MG63 (cell line): ENCODE data around the gene NRXN2. TPM values are rescaled to one million over a fixed set of nuclear protein-coding genes. Genes with fewer than 3 reads are reported as not detected.
A peak's percentile ranks its signal among the peaks of the same experiment; 100 is the strongest.

ENCODE experiments used
- DNase-seq: peaks from one replicate; pipeline ENCODE4 v3.0.0-alpha.2; 2020
- H3K27me3 ChIP-seq: fragments of 250-450 bp; sonication (Bioruptor Pico); 2 replicates; pipeline ENCODE4 v1.5.1; 2020; ENCODE audit warnings: mild to moderate bottlenecking, moderate library complexity
- H3K36me3 ChIP-seq: fragments of 250-450 bp; sonication (Bioruptor Pico); 2 replicates; pipeline ENCODE4 v1.5.1; 2020; ENCODE audit warnings: mild to moderate bottlenecking, moderate library complexity
- H3K4me3 ChIP-seq: fragments of 250-450 bp; sonication (Bioruptor Pico); 2 replicates; pipeline ENCODE4 v1.5.1; 2020; ENCODE audit warnings: mild to moderate bottlenecking, moderate library complexity
- H3K9me3 ChIP-seq: fragments of 250-450 bp; sonication (Bioruptor Pico); 2 replicates; pipeline ENCODE4 v1.5.1; 2020; ENCODE audit warnings: mild to moderate bottlenecking, moderate library complexity
- total RNA-seq: library from RNA; depleted of rRNA; stranded (reverse); fragments of >200 nt; shearing (Covaris generic); gene quantifications from 2 replicates; pipeline ENCODE4 v1.2.3, GENCODE V29; 2014; ENCODE audit warnings: low replicate concordance; rRNA removed

NRXN2 gene
- 4.2 and 12.7 TPM in 2 replicates for total RNA-seq

DNA sequence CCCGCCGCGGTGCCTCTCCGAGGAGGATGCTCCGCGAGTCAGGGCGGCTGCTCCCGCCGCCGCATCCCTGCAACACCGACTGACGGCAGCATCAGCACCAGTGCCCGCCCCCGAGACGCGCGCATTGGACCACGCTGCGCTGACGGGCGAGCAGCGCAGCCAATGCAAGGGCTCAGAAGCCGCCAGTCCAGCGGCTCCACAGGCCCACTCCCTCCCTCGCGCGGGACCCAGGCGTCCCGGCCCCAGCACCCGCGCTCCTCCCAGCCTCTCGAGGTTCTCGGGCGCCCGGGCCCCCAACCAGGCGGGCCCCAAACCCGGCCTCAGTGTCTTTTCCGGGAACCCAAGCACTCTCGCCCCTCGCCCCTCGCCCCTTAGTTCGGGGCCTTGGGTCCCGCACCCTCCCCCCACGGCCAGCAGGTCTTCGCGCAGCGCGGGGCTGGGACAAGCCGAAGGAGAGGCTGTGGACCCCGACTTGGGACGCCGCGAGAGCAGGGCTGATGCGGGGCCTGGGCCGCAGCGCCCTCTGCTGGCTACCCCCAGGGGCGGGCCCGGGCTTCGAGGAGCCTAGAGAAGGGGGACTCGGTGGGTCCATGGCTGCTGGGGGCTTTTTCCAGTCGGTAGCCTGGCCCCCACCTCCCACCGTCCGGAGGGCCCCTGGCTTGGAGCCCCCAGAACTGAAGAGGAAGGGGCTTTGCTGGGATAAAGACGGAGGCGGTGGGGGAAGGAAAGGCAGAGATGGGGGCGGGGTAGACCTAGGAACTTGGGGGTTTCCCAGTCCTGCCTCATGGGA is at the start of gene NRXN2:
Gene NRXN2 (minus strand): TSS at position 81 of the 790 bp plus-strand sequence. CDS start 9,498 bp downstream, outside the sequence.
- Histone ChIP-seq H3K27me3 (peaks cover 8% of the 10 kb centered on the region), H3K4me3 (peak within 1 kb of the TSS; percentile 73), H3K36me3 (no peaks in the 10 kb centered on the region), H3K9me3 (no peaks in the 10 kb centered on the region)
- DNase-seq, result peak; percentile 89

DNA sequence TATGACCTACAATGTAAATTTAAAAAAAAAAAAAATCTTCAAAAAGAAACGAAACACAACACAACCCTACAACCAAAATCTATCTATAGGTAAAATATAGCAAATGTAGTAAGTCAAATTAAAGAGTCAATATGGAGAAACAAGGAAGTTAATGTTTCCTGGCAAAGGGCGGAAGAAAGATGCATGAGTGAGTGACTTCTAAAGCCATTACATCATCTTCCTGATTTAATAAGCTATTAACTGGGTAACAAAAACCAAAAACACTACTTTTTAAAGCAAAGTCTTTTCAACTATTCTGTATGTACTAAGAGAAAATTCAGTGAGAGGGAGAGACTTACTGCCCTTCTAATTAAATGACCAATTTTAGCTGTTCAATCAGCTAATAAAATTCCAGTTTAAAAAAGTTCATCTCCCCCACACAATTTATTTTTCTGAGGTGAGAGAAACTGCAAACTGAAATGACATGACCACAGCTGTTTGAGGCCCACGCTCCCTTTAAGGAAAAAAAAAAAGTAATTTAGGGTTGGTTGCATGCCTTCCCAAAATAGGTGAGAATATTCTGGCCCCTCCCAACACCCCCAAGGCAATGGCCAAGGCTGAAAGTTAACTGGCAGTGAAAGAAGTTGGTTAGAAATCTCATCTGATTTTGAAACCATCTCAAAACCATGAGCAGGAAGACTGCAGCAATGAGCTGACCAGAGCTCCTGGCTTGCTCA is 49.5 kb upstream of the NRXN2 start:
- Histone ChIP-seq H3K9me3 (no peaks in the 10 kb centered on the region), H3K4me3 (no peak overlapping the region), H3K27me3 (no peaks in the 10 kb centered on the region), H3K36me3 (peaks cover 100% of the 10 kb centered on the region)
- no peak for DNase-seq

DNA sequence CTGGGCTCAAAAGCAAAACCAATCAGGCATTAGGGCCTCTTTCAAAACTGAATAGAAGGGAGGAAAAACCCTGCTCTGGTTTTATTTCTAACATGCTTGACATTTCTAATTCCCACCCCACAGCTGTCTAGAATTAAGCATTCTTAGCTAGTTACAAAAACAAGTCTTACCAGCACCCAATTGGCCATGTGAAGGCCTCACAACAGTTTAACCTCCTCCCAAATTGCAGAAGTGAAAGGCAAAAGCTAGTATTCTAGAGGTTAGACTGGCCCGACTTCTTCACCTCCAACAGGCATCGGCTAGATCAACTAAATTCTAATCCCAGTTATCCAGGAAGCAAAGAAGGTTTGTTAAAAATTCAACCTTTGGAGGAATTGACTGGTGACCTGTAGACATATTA is 48.9 kb upstream of the NRXN2 start:
- H3K4me3 ChIP-seq, result no peak overlapping the region
- no peaks in the 10 kb centered on the region for H3K27me3 ChIP-seq
- no peak for DNase-seq
- peaks cover 100% of the 10 kb centered on the region for H3K36me3 ChIP-seq
- H3K9me3 ChIP-seq, result no peaks in the 10 kb centered on the region

DNA sequence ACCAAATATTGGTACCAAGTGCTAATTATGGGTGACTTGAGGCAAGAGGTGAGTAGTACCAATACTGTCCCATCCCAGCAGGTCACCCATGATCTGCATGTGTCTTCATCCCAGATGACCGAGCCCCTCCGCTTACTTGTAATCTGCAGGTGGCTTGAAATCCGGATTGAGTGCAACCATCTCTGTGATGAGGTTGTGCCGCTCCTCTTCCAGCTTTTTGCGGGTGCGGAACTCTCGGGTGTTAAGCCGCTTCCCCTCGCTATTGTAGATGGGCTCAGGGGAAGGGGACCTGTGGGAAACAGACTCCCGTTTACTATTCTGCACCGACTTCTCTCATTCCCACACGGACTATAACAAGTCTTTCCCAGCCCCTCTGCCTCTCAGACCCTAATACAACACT is 47.1 kb upstream of the NRXN2 start:
- Histone ChIP-seq H3K27me3 (no peaks in the 10 kb centered on the region), H3K9me3 (no peaks in the 10 kb centered on the region), H3K4me3 (no peak overlapping the region), H3K36me3 (peaks cover 92% of the 10 kb centered on the region)
- no peak for DNase-seq

DNA sequence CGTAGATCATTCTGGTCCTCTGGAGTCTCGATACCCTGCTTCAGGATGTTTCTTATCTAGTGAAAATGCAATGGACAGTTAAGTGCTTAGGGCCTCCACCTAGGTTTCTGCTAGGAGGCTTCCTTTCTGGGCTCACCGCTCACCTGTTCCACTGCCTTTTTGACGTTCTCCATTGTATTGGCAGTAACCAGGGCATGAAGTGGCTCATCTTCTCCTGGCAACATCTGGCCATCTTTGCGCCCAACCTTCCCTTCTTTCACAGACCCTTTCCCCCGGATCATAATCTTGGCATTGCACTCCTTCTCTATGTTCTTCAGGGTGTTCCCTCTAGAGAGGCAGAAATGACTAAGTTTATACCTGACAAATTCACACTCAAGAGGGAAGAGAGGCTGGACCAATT is 46.3 kb upstream of the NRXN2 start:
- DNase-seq, result no peak
- no peaks in the 10 kb centered on the region for H3K9me3 ChIP-seq
- H3K36me3 ChIP-seq, result peaks cover 92% of the 10 kb centered on the region
- no peak overlapping the region for H3K4me3 ChIP-seq
- no peaks in the 10 kb centered on the region for H3K27me3 ChIP-seq

DNA sequence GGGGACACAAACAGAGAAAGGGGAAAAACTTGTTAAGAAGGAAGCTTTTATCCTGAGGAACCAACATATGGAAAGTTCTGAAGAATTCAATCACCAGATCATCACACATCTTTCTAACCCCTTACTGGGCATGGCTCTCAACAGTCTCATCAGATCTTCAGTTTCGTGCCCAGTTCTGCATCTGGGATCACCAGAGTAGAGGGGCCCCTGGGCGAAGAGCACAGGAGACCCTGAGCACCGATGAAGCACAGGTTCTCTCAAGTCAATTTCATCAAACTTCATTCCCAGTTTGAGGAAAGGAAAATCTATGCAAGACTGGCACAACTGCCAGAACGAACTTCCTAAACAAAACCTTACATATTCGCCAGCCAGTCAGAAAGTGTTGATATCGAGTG is 45.3 kb upstream of the NRXN2 start:
- Histone ChIP-seq H3K9me3 (no peaks in the 10 kb centered on the region), H3K27me3 (no peaks in the 10 kb centered on the region), H3K4me3 (no peak overlapping the region), H3K36me3 (peaks cover 92% of the 10 kb centered on the region)
- no peak for DNase-seq

DNA sequence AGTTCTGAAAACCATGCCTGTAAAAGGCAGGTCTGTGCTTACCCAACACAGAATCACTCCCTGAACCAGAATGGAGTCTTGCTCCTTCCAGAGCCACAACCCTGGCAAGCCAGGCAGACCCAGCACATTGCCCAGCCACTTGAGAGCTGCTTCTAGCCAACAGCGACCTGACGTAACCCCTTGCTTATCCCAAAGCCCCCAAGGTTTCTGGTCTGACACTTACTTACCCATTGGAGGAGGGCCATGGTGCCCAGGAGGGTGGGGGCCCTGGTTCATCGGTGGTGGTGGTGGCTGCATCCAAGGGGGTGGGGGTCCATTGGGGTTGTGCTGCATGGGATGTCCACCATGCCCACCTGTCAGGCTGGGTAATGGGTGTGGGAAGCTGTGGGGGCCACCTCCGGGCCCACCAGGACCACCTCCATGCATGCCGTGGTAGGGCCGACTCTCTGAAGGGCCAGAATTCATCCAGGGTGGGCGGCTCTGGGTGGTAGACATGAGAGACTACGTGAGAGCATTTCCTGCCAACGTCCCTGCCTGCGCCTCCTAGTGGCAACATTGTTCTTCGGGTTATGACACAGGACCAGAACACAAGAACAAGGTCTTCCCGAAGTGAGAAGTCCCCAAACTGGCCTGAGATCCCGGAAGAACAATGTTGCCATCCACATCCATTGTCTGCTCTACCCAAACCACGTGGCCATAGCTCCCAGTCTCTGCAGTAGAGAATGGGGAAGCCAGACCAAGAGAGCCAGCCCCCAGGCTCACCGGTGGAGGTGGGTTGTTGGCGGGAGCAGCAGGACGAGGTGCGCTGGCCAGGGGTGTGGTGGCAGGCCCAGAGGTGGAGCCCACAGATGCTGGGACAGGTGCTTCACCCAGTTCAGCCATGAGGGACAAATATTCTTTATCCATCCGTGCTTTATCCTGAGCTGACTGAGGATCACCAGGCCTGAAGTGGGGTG is 44.6 kb upstream of the NRXN2 start:
- DNase-seq, result peak; percentile 50
- H3K27me3 ChIP-seq, result no peaks in the 10 kb centered on the region
- no peak overlapping the region for H3K4me3 ChIP-seq
- no peaks in the 10 kb centered on the region for H3K9me3 ChIP-seq
- peaks cover 92% of the 10 kb centered on the region for H3K36me3 ChIP-seq

DNA sequence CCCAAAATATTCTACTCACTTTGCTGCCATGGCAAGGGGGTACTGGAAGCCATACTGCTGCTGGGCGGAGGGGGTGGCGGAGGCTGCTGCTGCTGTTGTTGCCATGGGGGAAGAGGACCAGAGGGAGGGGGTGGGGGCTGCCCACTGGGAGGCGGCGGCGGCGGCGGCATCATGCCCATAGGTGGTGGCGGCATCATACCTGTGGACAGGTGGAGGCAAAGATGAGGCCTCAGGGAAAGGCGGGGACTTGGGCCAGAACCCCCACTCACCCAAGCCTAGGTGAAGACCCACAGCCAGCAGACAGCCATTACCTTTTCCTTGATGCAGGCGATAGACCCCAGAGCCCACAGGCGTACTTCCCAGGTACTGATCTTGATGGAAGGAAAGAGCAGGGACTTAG is 43.9 kb upstream of the NRXN2 start:
- no peak overlapping the region for H3K4me3 ChIP-seq
- no peak for DNase-seq
- no peaks in the 10 kb centered on the region for H3K27me3 ChIP-seq
- H3K36me3 ChIP-seq, result peaks cover 90% of the 10 kb centered on the region
- H3K9me3 ChIP-seq, result no peaks in the 10 kb centered on the region

DNA sequence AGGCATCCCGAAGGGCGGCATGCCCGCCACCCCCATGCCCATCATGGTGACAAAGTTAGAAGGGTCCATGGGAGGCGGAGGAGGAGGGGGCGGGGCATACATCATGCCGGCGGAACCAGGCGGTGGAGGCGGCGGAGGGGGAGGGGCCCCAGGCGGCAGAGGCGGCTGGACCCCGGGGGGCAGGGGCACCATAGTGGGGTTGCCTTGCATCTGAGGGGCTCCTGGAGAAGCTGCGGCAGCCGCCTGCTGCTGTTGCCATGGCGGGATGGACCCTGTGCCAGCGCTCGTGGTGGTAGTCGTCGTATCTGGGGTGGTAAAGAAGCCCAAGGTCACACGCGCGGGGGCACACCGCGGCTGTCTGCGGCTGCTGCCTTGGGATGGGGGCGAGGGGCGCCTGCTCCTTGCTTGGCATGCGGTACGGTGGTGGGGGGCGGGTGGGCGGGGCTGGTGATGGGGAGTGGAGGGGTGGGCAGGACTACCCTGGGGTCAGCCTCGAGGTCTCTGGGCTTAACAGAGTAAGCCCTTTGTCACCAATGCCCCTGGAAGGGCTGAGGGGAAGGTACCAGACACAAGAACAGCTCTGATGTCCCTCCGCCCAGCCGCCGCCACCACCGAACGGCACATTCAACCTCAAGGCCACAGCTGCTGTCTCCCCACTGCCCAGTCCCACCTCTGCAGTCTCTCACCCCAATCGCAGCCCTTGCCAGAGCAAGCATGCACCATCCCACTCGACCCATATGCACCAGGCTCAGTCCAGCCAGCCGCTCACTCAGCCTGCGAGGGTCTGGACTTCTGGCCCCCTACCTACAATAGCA is 43.1 kb upstream of the NRXN2 start:
- Histone ChIP-seq H3K9me3 (no peaks in the 10 kb centered on the region), H3K36me3 (peaks cover 82% of the 10 kb centered on the region), H3K4me3 (no peak overlapping the region), H3K27me3 (no peaks in the 10 kb centered on the region)
- DNase-seq, result no peak

DNA sequence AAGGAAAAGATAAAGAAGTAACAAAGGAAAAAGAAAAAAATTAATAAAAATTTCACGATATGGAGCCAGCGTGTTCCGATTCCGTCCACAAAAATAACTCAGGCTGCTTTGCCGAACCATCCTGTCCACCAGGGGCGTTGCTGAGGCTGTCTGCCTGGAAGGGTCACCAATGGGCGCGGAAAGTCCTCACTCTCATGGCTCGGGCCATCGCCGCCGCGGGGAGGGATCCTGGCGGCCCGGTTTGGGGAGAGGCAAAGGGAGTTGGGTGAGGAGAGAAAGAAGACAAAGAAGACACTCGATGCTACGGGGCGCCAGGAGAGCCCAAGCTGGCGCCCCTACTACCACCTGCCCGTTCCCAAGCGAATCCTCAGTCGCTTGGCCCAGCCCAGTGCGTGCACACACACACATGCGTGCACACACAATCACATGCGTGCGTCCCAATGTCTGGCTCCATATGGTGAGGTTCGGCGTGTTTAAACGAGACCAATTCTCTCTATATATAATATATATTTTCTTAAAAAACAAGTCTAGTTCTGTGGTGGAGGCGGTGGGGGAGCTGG is 42.4 kb upstream of the NRXN2 start:
- no peaks in the 10 kb centered on the region for H3K27me3 ChIP-seq
- H3K36me3 ChIP-seq, result peaks cover 75% of the 10 kb centered on the region
- no peak for DNase-seq
- H3K4me3 ChIP-seq, result no peak overlapping the region
- H3K9me3 ChIP-seq, result no peaks in the 10 kb centered on the region

DNA sequence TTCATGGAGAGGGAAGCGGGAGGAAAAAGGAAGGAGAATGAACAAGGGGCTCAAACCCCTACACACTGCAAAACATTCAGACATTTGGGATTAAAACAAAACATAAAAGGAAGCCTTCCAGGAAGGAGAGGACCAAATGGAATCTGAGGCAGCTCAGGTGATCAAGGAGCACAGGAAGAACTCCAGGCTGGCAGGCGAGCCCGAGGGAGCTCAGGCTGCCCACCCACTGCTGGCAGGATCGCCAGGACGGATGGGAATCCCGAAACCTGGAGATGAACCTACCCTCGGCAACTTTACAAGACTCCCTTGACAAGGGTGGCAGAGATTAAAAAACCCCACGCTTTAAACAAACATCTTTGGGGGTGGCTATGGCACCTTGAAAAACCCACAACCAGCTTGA is 41.8 kb upstream of the NRXN2 start:
- no peak for DNase-seq
- H3K27me3 ChIP-seq, result no peaks in the 10 kb centered on the region
- H3K36me3 ChIP-seq, result peaks cover 69% of the 10 kb centered on the region
- H3K9me3 ChIP-seq, result no peaks in the 10 kb centered on the region
- no peak overlapping the region for H3K4me3 ChIP-seq

DNA sequence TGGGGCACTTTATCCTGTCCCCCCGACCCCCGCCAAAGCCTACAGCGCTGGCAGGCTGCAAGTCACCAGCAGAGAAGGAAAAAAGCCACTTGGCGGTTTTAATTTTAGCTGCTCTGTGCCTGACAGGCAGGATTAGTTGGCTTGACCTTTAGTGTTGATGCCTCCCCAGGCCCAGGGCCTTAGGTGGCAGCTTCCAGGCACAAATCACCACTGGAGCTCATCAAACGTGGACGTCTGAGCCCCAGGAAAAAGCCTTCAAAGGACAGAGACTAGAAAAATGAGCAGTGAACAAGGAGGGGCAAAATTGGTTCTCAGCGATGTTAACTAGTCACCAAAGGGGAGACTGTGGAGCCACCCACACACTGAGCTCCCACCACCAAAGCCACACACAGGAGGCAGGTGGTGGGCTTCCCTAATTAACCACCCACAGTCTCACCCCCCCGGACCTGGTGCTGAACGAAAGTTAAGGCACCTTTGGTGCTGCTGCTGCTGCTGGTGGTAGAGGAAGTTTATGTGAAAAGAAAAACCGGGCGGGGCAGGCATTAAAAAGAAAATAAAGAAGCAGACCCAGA is 41.1 kb upstream of the NRXN2 start:
- Histone ChIP-seq H3K4me3 (no peak overlapping the region), H3K27me3 (no peaks in the 10 kb centered on the region), H3K36me3 (peaks cover 62% of the 10 kb centered on the region), H3K9me3 (no peaks in the 10 kb centered on the region)
- DNase-seq, result no peak

DNA sequence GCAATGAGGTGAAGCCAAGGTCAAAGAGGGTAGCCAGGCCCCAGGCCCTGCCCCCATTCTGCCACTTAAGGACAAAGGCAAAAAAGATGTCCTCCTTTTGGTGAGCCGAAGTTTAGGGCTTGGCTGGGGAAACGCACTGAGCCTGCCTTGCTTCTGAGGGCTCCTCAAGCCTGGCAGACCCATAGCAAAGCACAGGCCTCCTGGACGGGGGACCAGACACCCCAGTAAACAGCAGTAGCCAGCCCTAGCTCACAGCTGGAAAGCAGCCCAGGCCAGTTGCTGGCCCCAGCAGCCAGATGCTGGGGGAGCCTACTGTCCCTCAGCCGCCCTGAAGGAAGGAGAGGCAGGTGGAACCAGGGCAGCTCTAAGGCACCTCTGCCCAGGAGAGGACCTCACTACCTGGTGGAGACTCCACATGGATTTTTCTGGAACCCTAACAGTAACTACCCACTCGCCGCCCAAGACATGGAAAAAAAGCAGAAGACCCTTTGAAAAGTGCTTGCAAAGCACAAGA is 40.6 kb upstream of the NRXN2 start:
- no peaks in the 10 kb centered on the region for H3K27me3 ChIP-seq
- no peak for DNase-seq
- H3K9me3 ChIP-seq, result no peaks in the 10 kb centered on the region
- no peak overlapping the region for H3K4me3 ChIP-seq
- H3K36me3 ChIP-seq, result peaks cover 57% of the 10 kb centered on the region

DNA sequence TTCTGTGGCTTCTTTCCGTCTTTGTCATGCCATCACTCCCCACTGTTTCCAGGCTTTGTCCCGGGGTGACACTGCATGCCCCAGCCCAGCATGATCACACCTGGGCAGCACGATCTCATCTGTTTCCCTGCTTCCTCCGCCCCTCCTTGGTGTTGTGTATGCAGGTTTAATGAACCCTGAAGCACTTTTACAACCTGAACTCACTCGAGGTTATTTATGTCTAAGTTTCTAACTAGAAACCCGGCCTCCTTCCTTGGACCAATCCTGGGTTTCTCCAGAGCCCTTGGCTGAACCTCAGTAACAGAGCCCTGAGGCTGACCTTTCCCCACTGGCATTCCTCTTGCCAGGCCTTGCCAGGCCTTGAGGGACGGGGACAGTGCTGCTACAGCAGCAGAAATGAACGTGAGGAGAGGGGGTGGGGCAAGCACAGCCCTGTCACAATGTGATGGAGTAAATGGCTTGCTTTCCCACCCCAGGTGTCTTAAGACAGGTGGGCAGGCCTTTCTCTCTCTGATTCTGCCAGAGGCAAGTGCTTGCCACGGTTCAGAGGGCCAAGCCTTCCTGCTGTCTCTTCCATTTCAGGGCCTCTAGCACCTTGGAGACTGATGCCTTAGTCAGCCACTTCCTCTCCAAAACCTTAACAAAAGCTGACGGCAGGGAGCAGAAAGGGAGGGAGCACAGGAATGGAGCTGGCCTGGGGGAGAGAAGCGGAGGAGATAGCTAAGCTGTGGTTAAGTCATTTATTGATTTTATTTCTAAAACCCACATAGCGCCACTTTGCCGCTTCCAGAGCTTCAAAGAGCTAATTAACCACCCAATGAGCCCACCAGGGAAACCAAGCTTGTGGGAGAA is 39.9 kb upstream of the NRXN2 start:
- Histone ChIP-seq H3K9me3 (no peaks in the 10 kb centered on the region), H3K36me3 (peaks cover 50% of the 10 kb centered on the region), H3K27me3 (no peaks in the 10 kb centered on the region), H3K4me3 (no peak overlapping the region)
- DNase-seq, result peak; percentile 33

DNA sequence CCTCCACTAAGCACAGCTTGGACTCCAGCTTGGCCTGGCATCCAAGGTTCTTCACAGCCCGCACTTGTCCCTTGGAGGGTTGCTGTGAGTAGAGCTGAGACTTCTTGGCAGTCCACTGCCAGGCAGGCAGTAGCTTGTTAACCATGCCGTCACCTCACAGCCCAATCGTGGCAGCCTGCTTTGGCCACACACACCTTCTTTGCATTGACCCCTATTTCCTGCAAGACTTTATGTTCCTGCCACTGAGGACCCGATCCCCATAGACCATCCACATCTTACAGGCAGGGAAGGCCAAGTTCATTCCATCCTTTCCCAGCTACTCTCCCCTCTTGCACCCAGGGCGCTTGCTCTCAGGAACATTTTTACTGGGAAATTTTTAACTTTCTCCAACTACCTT is 39.3 kb upstream of the NRXN2 start:
- Histone ChIP-seq H3K36me3 (peaks cover 44% of the 10 kb centered on the region), H3K4me3 (no peak overlapping the region), H3K27me3 (no peaks in the 10 kb centered on the region), H3K9me3 (no peaks in the 10 kb centered on the region)
- DNase-seq, result no peak
